ENCODE data around the gene CEACAM8.

DNA sequence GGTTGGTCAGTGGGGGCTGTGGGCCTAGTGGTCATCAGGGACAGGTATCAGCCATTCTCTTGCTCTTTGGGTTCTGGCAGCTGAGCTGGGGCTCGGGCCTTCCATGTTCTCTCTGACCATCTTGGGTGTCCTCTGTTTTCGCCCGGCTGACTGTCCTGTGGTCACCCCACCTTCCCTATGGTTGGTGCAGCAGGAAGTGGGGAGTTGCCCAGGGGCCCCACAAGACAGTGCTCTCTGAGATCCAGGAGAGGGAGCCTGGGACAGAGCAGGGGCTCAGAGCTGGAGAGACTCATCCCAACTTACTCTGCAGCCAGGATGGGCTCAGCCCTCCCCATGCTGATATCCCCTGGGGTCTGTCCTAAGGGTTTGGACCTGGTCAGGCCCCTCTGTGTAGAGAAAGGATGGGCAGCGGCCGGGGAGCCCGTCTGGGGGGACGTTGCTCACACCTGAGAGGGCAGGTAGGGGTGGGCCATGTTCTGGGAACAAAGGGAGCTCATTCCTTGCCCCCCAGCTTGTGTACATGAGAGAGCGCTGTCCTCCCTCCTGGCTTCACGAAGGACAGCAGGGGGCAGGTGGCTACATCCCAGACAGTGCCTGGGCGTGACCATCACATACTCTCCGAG lies 937 bp upstream of the CEACAM8 start:
- TF ChIP-seq EZH2 (IDR thresholded peaks at IDR 0.05; ENCODE audit: insufficient read depth, poor library complexity, severe bottlenecking) (no peak), EZH2phosphoT487 (IDR thresholded peaks at IDR 0.05; ENCODE audit: insufficient read depth, low read depth) (no peak)

All from GM23248 (cell line).